Activated B cell treated with CpG ODN at 0.5 μM for 24 hours (primary cell): ENCODE measurements around the gene MAB21L2. TPM values are rescaled to one million over a fixed set of nuclear protein-coding genes. Genes with fewer than 3 reads are reported as not detected.
"Not testable (repeated sequence)": the region's sequence is repeated elsewhere in the genome, so short reads cannot be mapped to it uniquely, and the experiment has no call there.

Source experiments
- ATAC-seq: fragments of 200-7000 bp; cut with Tn5 transposase; one replicate; pipeline ENCODE4 v1.10.0; 2021; ENCODE audit warnings: low read depth, mild to moderate bottlenecking, moderate library complexity
- CTCF ChIA-PET: fragments of 350-600 bp; sonication (Branson Sonifier 250); formaldehyde crosslinking; loops from one replicate; lab custom pipeline; 2021; ENCODE audit warnings: antibody characterized with exemption; lab: Charles Lee
- POLR2A ChIA-PET: fragments of 350-600 bp; sonication (Branson Sonifier 250); formaldehyde crosslinking; loops from one replicate; lab custom pipeline; 2021; ENCODE audit warnings: antibody characterized with exemption; lab: Charles Lee
- DNase-seq: peaks from one replicate; pipeline ENCODE4 v3.0.0; 2022
- H3K27ac Mint-ChIP-seq: one replicate; pipeline ENCODE4 v1.8.0; 2020; ENCODE audit warnings: mixed read lengths
- H3K27me3 Mint-ChIP-seq: one replicate; pipeline ENCODE4 v1.8.0; 2021; ENCODE audit warnings: mixed read lengths
- H3K36me3 Mint-ChIP-seq: one replicate; pipeline ENCODE4 v1.8.0; 2021; ENCODE audit warnings: low read depth, mixed read lengths
- H3K4me1 Mint-ChIP-seq: one replicate; pipeline ENCODE4 v1.8.0; 2021; ENCODE audit warnings: mixed read lengths
- H3K4me3 Mint-ChIP-seq: one replicate; pipeline ENCODE4 v1.8.0; 2020; ENCODE audit warnings: mild to moderate bottlenecking, mixed read lengths
- H3K9me3 Mint-ChIP-seq: one replicate; pipeline ENCODE4 v1.8.0; 2020; ENCODE audit warnings: mixed read lengths
- intact Hi-C: fragments of 100-400 bp; cut with micrococcal nuclease; formaldehyde crosslinking; loops from one replicate; pipeline ENCODE4 v1.15.1; 2024
- total RNA-seq: library from RNA; stranded (reverse); gene quantifications from 2 replicates; pipeline ENCODE4 v1.2.3, GENCODE V29; 2022
- TF ChIP-seq, protein P1 (sequence below): fragments of 200-600 bp; IDR thresholded peaks from one replicate; pipeline ENCODE4 v1.8.0; 2022; ENCODE audit warnings: antibody characterized with exemption, mild to moderate bottlenecking

MAB21L2 gene
- total RNA-seq, 1 donor from 2014 or later = not detected

- Mint-ChIP-seq H3K27ac (no peak overlapping the region), H3K27me3 (no peaks in the 10 kb centered on the region), H3K4me3 (no peak overlapping the region), H3K9me3 (peaks cover 2% of the 10 kb centered on the region), H3K36me3 (peaks cover 30% of the 10 kb centered on the region), H3K4me1 (no peaks in the 10 kb centered on the region)
- CTCF ChIA-PET = no interaction called here
- ATAC-seq (no peak), DNase-seq (no peak)
- POLR2A ChIA-PET = no interaction called here
- intact Hi-C loops = no loop called here
- TF ChIP-seq, protein P1, sequence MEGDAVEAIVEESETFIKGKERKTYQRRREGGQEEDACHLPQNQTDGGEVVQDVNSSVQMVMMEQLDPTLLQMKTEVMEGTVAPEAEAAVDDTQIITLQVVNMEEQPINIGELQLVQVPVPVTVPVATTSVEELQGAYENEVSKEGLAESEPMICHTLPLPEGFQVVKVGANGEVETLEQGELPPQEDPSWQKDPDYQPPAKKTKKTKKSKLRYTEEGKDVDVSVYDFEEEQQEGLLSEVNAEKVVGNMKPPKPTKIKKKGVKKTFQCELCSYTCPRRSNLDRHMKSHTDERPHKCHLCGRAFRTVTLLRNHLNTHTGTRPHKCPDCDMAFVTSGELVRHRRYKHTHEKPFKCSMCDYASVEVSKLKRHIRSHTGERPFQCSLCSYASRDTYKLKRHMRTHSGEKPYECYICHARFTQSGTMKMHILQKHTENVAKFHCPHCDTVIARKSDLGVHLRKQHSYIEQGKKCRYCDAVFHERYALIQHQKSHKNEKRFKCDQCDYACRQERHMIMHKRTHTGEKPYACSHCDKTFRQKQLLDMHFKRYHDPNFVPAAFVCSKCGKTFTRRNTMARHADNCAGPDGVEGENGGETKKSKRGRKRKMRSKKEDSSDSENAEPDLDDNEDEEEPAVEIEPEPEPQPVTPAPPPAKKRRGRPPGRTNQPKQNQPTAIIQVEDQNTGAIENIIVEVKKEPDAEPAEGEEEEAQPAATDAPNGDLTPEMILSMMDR = no peak
These were observed 20.7 kb upstream of the MAB21L2 start for GRCh38 chr4:150561143-150561737.

DNA sequence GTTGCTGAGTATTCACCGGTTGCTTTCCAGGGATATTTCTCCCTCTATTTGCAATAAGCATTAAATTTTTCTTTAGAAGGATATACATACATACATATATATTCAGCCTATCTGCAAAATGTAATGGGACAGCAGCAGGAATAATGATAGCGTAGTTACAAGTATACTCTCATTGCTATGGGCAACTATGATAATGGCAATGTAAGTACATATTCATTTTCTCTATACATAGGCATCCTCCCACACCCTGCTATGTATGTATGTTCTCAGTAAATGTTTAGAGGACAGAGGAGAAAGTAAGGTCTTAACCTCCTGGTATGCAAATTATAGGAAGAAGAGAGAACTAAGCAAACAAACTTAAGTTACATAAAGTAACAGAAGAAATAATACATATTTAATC, 19.7 kb upstream of the MAB21L2 start:
- Mint-ChIP-seq H3K36me3 (peaks cover 28% of the 10 kb centered on the region), H3K4me3 (no peak overlapping the region), H3K27me3 (no peaks in the 10 kb centered on the region), H3K9me3 (peaks cover 2% of the 10 kb centered on the region), H3K4me1 (no peaks in the 10 kb centered on the region), H3K27ac (no peak overlapping the region)
- ChIA-PET POLR2A (no interaction called here), CTCF (no interaction called here)
- ATAC-seq (no peak), DNase-seq (no peak)
- intact Hi-C loops = no loop called here
- TF ChIP-seq, protein P1 = no peak

GRCh38 chr4:150562751-150563150, 19.2 kb upstream of the MAB21L2 start:
- TF ChIP-seq, protein P1 = no peak
- CTCF ChIA-PET = no interaction called here
- Mint-ChIP-seq H3K9me3 (peaks cover 2% of the 10 kb centered on the region), H3K4me1 (no peaks in the 10 kb centered on the region), H3K27me3 (no peaks in the 10 kb centered on the region), H3K27ac (no peak overlapping the region), H3K36me3 (peaks cover 29% of the 10 kb centered on the region), H3K4me3 (no peak overlapping the region)
- DNase-seq (no peak), ATAC-seq (no peak)
- intact Hi-C loops = no loop called here
- POLR2A ChIA-PET = no interaction called here

DNA sequence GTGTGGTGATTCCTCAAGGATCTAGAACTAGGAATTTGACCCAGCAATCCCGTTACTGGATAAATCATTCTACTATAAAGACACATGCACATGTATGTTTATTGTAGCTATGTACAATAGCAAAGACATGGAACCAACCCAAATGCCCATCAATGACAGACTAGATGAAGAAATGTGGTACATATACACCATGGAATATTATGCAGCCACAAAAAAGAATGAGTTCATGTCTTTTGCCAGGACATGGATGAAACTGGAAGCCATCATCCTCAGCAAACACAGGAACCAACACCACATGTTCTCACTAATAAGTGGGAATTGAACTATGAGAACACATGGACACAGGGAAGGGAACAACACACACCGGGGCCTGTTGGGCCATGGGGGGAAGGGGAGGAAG, 17.0 kb upstream of the MAB21L2 start:
- H3K27me3 Mint-ChIP-seq, intact Hi-C loops, H3K27ac Mint-ChIP-seq, POLR2A ChIA-PET, DNase-seq, CTCF ChIA-PET, ATAC-seq, H3K9me3 Mint-ChIP-seq, H3K4me1 Mint-ChIP-seq, H3K4me3 Mint-ChIP-seq: not testable (repeated sequence)
- H3K36me3 Mint-ChIP-seq = peaks cover 34% of the 10 kb centered on the region

- Mint-ChIP-seq H3K9me3 (peaks cover 2% of the 10 kb centered on the region), H3K27ac (no peak overlapping the region), H3K4me3 (no peak overlapping the region), H3K36me3 (peaks cover 31% of the 10 kb centered on the region), H3K4me1 (no peaks in the 10 kb centered on the region), H3K27me3 (no peaks in the 10 kb centered on the region)
- ATAC-seq (no peak), DNase-seq (no peak)
- TF ChIP-seq, protein P1 = no peak
- intact Hi-C loops = no loop called here
- ChIA-PET POLR2A (no interaction called here), CTCF (no interaction called here)
These were observed 14.9 kb upstream of the MAB21L2 start for GRCh38 chr4:150567070-150567469.
